SKM-1 (cell line): ENCODE results near the gene BICRAL.

Experiments
- DNase-seq: peaks from one replicate; lab custom pipeline; 2025; ENCODE audit not compliant: unreplicated experiment; lab: John Stamatoyannopoulos, UW

The BICRAL gene

GRCh38 chr6:42762426-42762859 is 19.4 kb upstream of the BICRAL start:
- no peak for DNase-seq

- no peak for DNase-seq
These were observed 18.9 kb upstream of the BICRAL start for GRCh38 chr6:42762950-42763349.

DNA sequence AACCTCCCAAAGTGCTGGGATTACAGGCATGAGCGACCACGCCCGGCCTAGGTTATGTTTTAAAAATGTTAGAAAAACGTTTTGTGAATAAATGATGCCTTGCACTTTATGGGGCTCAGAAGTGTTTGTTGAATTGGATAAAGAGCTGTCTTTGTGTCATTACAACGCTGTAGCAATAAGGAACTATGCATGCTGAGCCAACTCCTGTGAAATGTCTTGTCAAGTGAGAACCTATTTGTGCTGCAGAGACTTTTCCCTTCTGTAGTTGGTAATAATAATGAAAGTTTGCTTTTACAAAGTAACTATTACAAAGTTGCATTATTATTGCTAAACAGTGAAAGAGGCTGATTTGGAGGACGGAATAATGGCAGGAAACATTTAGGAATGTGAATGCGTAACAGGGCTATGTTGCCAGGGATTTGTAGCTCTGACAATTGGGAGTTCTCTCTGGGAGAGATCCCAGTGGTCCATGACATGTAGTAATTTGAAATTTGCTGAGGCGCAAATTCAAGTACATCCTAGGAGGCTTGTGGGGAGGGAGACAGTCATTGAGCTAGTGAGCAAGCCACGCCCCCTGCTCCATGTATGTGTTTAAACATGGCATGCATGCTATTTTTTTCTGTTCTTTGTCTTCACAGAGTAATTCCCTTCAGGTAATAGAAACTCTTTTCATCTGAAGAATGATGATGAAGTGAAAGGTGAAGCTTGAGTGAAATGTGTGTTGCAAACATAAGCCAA is 16.8 kb upstream of the BICRAL start:
- DNase-seq: no peak

- no peak for DNase-seq
These were observed 15.6 kb upstream of the BICRAL start for GRCh38 chr6:42766163-42766670.

DNA sequence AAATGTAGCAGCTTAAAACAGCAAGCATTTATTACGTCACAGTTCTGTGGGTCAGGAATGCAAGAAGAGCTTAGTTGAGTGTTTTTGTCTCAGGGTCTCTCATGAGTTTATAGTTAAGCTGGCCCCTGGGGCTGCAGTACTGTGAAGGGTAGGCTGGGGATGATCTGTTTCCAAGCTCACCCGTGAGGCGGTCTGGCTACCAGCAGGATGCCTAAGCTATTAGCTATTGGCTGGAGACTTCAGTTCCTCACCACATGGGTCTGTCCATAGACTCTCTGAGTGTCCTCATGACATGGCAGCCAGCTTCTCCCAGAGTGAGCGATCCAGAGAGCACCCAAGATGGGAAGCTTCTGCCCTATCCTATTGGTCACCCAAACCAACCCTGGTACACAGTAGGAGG is 12.8 kb upstream of the BICRAL start:
- DNase-seq: no peak

- no peak for DNase-seq
These were observed 12.0 kb upstream of the BICRAL start for GRCh38 chr6:42769836-42770235.

GRCh38 chr6:42771741-42772100 is 10.1 kb upstream of the BICRAL start:
- no peak for DNase-seq

DNA sequence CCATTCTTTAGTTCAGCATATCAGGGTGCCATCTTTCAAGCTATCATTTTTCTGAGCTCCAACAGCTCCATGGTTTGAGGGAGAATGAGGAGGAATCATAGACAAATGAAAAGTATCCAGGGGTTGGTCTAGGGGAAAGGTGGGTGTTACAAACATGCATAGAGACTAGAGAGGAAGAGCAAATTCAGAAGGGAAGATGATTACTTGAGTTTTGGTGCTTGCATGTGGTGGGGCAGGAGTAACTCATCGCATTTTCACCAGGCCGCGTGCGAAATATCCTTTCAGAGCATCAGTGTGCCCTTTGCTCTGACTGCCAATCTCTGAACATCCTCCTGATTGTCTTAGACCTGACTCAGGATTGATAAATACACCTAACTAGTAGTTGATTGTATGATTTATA is 7.7 kb upstream of the BICRAL start:
- no peak for DNase-seq

- DNase-seq: peak; percentile 63
These were observed 6.9 kb upstream of the BICRAL start for GRCh38 chr6:42774821-42775487.

GRCh38 chr6:42777126-42777822 is 4.6 kb upstream of the BICRAL start:
- no peak for DNase-seq

DNA sequence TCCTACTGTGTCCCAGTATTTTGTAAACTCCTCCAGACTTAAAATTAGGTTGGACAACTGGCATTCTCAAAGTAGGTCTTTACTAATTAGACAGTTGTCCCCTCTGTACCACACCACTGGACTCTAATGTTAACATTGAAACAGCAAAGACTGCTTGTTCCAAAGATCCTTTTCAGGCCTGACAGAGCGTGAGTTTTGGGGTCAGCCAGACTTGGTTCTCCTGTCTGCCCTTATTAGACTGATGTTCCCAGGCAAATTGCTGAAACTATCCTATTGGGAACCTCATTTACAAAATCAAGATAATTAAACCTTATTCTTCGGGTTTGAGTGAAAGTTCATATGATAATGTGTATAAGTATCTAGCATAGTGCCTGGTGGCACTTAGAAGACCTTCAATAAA is 3.7 kb upstream of the BICRAL start:
- DNase-seq: no peak

- no peak for DNase-seq
These were observed 2.3 kb upstream of the BICRAL start for GRCh38 chr6:42779521-42779920.

- no peak for DNase-seq
These were observed 381 bp upstream of the BICRAL start for GRCh38 chr6:42781546-42781795.

GRCh38 chr6:42782689-42783176 is 881 bp downstream of the BICRAL start:
- no peak for DNase-seq

- DNase-seq: no peak
These were observed 1.5 kb downstream of the BICRAL start for GRCh38 chr6:42783177-42783875.

- no peak for DNase-seq
These were observed 2.2 kb downstream of the BICRAL start for GRCh38 chr6:42783876-42784642.

DNA sequence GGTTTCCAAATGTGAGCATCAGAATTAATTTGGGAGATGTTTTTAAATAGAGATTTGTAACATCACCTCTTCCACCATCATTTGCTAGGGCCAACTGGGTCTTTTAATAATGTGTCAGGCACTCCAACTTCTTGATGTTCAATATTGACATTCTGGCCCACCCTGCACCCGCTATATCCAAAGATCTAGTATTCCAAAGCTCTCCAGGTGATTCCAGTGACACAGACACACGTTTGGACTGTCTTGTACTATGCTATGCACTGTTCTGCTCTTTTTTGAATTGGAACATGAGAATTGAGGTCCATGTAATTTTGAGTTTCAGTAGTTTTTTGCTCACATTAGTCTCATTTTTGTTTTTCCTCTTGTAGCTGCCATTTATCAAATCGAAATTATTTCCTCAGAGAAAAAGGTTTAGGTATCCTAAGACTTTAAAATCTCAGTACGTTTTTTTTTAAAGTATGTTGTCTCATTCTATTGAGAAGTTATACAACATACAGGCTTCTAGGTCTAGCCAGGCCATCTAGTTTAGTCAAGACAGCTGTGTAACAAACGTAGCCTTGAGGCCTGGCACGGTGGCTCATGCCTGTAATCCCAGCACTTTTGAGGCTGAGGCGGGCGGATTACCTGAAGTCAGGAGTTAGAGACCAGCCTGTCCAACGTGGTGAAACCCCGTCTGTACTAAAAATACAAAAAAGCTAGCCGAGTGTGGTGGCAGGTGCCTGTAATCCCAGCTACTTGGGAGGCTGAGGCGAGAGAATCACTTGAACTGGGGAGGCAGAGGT is 3.1 kb downstream of the BICRAL start:
- DNase-seq: no peak

GRCh38 chr6:42786525-42786985 is 4.7 kb downstream of the BICRAL start:
- DNase-seq: no peak

- DNase-seq: no peak
These were observed 5.2 kb downstream of the BICRAL start for GRCh38 chr6:42787063-42787472.

DNA sequence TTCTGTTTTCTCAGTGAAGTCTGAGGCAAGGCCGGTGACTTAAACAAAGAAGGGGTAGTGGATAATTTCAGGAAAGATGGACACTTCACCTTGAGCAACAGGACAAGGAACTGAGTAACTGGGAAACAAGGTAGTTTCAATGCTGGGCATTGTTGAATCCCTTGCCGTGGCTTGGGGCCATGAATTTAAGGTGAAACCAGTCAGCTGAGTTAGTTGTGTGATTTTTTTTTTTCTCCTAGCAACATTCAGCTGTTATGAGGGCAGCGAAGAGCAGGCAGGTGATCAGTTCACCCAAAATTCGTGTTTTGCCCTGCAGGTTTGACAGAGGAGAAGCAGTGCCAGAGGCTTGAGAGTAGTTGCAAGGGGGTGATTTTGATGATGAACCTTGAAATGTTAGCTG is 6.8 kb downstream of the BICRAL start:
- DNase-seq: no peak
